ENCODE results near the gene SERP2.

DNA sequence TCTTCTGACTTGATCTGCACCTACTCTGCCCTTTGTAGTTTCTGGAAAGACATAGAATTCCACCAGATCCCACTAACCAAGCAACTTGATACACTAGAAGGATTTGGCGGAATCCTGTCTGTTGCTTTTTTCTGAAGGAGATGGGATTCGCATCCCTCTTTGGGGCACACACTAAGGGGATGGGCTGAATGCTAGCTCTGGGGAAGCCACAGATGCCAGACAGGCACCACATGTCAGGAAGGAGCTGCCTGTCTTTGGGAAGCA lies 52.1 kb downstream of the SERP2 start:
- TF ChIP-seq, protein P1, sequence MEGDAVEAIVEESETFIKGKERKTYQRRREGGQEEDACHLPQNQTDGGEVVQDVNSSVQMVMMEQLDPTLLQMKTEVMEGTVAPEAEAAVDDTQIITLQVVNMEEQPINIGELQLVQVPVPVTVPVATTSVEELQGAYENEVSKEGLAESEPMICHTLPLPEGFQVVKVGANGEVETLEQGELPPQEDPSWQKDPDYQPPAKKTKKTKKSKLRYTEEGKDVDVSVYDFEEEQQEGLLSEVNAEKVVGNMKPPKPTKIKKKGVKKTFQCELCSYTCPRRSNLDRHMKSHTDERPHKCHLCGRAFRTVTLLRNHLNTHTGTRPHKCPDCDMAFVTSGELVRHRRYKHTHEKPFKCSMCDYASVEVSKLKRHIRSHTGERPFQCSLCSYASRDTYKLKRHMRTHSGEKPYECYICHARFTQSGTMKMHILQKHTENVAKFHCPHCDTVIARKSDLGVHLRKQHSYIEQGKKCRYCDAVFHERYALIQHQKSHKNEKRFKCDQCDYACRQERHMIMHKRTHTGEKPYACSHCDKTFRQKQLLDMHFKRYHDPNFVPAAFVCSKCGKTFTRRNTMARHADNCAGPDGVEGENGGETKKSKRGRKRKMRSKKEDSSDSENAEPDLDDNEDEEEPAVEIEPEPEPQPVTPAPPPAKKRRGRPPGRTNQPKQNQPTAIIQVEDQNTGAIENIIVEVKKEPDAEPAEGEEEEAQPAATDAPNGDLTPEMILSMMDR (IDR thresholded peaks at IDR 0.05; ENCODE audit: insufficient read depth, low read length, poor library complexity, severe bottlenecking), result no peak
- TF ChIP-seq EZH2phosphoT487 (conservative IDR thresholded peaks at IDR 0.05; ENCODE audit: low read length), result no peak
